Erythroblast (primary cell): ENCODE data around the gene PTPRR.

Experiments
- GATA1 ChIP-seq: IDR thresholded peaks from 2 replicates; pipeline ENCODE4 v1.6.1; 2011; ENCODE audit warnings: low read depth, mild to moderate bottlenecking, control low read depth, low read length, moderate library complexity
- POLR2A ChIP-seq: IDR thresholded peaks from 2 replicates; pipeline ENCODE4 v1.6.1; 2011; ENCODE audit warnings: mild to moderate bottlenecking, low read length

DNA sequence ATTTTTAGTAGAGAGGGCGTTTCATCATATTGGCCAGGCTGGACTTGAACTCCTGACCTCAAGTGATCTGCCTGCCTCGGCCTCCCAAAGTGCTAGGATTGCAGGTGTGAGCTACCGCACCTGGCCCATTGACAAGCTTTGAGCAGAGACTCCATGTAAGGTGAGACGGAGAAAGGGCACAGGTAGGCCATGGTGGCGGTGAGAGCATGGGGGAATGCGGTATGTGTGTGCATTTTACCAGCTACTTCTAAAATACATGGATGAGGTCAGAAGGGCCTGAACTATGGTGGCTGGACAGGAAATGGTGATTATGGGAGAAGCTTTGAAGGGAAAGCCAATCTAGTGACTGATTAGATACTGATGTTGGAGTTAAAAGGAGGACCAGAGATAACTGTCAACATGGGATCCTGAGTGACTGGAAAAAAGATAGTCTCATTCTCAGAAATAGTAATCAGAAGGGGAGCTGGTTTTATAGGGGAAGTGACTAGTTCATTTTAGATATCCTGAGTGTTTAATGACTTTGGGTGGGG lies 261.4 kb downstream of the PTPRR start:
- TF ChIP-seq POLR2A (no peak), GATA1 (no peak)
